ENCODE measurements around the gene PEMT. TPM values are rescaled to one million over a fixed set of nuclear protein-coding genes. Genes with fewer than 3 reads are reported as not detected.
A peak's percentile ranks its signal among the peaks of the same experiment; 100 is the strongest.

PEMT gene
- total RNA-seq, 1 donor from 2014 or later: 24.0 TPM

DNA sequence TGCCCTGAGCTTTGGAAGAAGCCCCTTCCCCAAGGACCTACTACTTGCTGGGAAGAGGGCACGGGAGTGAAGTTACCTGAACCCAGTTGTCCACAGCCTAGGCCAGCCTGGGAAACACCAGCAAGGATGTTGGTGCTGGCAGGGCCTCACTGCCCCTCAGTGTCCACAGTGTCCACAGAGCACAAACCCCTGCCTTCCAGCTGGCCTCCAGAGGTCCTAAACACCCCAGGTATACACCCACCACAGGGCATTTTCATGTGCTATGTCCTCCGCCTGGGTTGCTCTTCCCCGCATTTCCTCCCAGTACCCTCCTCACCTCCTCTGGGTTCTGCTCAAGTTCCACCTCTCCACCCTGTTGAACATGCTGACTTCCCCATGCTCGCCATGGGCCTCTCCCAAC is 4.2 kb upstream of the PEMT start:
- no peak for DNase-seq
- Mint-ChIP-seq H3K36me3 (ENCODE audit: unreplicated experiment) (no peaks in the 10 kb centered on the region), H3K9me3 (ENCODE audit: unreplicated experiment) (peaks cover 6% of the 10 kb centered on the region), H3K4me1 (ENCODE audit: low read depth, unreplicated experiment) (peaks cover 2% of the 10 kb centered on the region), H3K27me3 (ENCODE audit: unreplicated experiment) (peaks cover 3% of the 10 kb centered on the region), H3K27ac (ENCODE audit: unreplicated experiment) (no peak overlapping the region), H3K4me3 (ENCODE audit: unreplicated experiment) (no peak overlapping the region)
- no peak for TF ChIP-seq CTCF (IDR thresholded peaks at IDR 0.05; ENCODE audit: partially characterized antibody, unreplicated experiment)

DNA sequence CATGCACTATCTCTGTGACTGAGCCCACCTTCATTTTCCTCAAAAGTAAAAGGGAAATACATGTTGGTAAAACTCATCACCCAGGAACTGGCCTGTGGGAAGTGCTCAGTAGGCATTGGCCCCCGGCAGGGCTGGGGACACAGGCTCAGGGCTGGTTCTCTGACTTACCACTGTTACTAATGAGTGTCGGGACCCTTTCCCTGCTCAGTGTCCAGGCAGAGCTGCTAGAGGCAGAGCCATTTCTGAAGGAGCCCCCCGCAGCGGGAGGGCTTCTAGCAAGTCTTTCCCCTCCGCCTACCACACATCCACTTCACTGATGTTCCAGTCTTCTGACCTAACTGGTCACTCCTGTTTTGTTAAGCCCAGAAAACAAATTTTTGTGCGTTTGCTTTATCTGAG is 1.7 kb upstream of the PEMT start:
- H3K27ac Mint-ChIP-seq (ENCODE audit: unreplicated experiment): peak overlapping the region; percentile 59
- H3K4me3 Mint-ChIP-seq (ENCODE audit: unreplicated experiment): peak overlapping the region; percentile 7
- peaks cover 3% of the 10 kb centered on the region for H3K27me3 Mint-ChIP-seq (ENCODE audit: unreplicated experiment)
- H3K36me3 Mint-ChIP-seq (ENCODE audit: unreplicated experiment): no peaks in the 10 kb centered on the region
- no peak for DNase-seq
- no peak for TF ChIP-seq CTCF (IDR thresholded peaks at IDR 0.05; ENCODE audit: partially characterized antibody, unreplicated experiment)
- H3K9me3 Mint-ChIP-seq (ENCODE audit: unreplicated experiment): peaks cover 11% of the 10 kb centered on the region
- H3K4me1 Mint-ChIP-seq (ENCODE audit: low read depth, unreplicated experiment): peaks cover 10% of the 10 kb centered on the region

DNA sequence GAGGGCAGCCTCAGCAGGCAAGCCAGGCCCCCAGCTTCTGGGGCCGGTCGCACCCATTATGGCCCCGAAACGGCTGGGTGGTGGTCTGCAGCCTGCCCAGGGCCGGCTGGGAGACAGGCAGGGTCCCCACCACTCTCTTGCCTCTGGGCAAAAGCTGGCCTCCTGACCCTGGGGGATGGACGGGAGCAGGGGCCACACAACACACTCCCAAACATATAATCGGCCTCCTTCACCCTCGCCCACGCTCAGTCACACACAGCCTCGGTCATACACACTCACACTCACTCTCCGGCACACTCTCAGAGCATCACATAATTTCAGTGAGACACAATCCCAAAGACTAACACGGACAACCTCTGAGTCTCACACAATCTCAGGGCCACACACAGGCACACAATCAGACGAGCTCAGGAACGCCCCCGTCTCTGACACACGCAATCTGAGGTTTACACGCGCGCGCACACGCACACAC is 589 bp downstream of the PEMT start:
- Mint-ChIP-seq H3K4me1 (ENCODE audit: low read depth, unreplicated experiment) (peaks cover 10% of the 10 kb centered on the region), H3K36me3 (ENCODE audit: unreplicated experiment) (no peaks in the 10 kb centered on the region), H3K4me3 (ENCODE audit: unreplicated experiment) (peak overlapping the region; percentile 94), H3K27me3 (ENCODE audit: unreplicated experiment) (peaks cover 8% of the 10 kb centered on the region), H3K27ac (ENCODE audit: unreplicated experiment) (peak overlapping the region; percentile 77), H3K9me3 (ENCODE audit: unreplicated experiment) (peaks cover 11% of the 10 kb centered on the region)
- no peak for DNase-seq
- no peak for TF ChIP-seq CTCF (IDR thresholded peaks at IDR 0.05; ENCODE audit: partially characterized antibody, unreplicated experiment)

DNA sequence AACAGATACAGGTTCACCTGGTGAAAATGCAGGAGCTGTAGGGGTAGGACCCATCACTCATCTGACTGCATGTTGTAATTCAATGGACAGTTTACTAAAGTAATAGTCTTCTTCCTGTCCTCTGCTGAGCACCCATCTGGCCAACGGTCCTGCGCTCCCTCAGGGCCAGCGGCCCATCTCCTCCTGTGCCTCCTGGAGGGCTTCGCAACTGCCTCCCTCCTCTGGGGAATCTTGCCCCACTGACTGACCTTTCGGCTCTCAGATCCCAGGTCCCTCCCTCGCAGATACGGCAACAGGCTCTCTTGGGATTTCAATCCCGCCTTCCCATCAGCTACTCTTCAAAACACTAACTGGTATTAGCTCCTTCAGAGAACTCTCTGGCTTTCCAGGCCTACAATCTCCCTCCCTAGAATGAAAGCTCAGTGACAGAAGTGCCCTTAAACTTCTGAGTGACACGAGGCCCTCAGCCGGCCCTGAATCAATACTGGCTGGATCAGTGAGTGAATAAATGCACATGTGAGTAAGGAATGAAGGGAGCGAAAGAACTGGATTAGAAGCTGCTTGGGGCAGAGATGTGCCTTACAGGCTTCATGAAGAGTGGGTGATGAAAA is 1.3 kb downstream of the PEMT start:
- H3K36me3 Mint-ChIP-seq (ENCODE audit: unreplicated experiment): no peaks in the 10 kb centered on the region
- H3K9me3 Mint-ChIP-seq (ENCODE audit: unreplicated experiment): peaks cover 11% of the 10 kb centered on the region
- DNase-seq: no peak
- peak overlapping the region; percentile 40 for H3K27ac Mint-ChIP-seq (ENCODE audit: unreplicated experiment)
- H3K4me1 Mint-ChIP-seq (ENCODE audit: low read depth, unreplicated experiment): peaks cover 10% of the 10 kb centered on the region
- TF ChIP-seq CTCF (IDR thresholded peaks at IDR 0.05; ENCODE audit: partially characterized antibody, unreplicated experiment): no peak
- peaks cover 8% of the 10 kb centered on the region for H3K27me3 Mint-ChIP-seq (ENCODE audit: unreplicated experiment)
- H3K4me3 Mint-ChIP-seq (ENCODE audit: unreplicated experiment): peak overlapping the region; percentile 94

- Mint-ChIP-seq H3K4me1 (ENCODE audit: low read depth, unreplicated experiment) (peaks cover 10% of the 10 kb centered on the region), H3K27me3 (ENCODE audit: unreplicated experiment) (peaks cover 7% of the 10 kb centered on the region), H3K36me3 (ENCODE audit: unreplicated experiment) (no peaks in the 10 kb centered on the region), H3K27ac (ENCODE audit: unreplicated experiment) (no peak overlapping the region), H3K9me3 (ENCODE audit: unreplicated experiment) (peaks cover 13% of the 10 kb centered on the region), H3K4me3 (ENCODE audit: unreplicated experiment) (no peak overlapping the region)
- no peak for DNase-seq
- TF ChIP-seq CTCF (IDR thresholded peaks at IDR 0.05; ENCODE audit: partially characterized antibody, unreplicated experiment): no peak
Observed at GRCh38 chr17:17587614-17588337, 3.7 kb downstream of the PEMT start.

Measured in glutamatergic neuron (in vitro differentiated cells).